ENCODE data around the gene OR5K4. TPM values are rescaled to one million over a fixed set of nuclear protein-coding genes. Genes with fewer than 3 reads are reported as not detected.

OR5K4 gene
- total RNA-seq, 3 donors from 2014 or later, result not detected

GRCh38 chr3:98359250-98359649 is 5.6 kb downstream of the OR5K4 start:
- no peak for DNase-seq
- intact Hi-C loops (cut with DNase I, micrococcal nuclease), result no loop called here
- no peak overlapping the region for H3K4me3 ChIP-seq
- H3K36me3 ChIP-seq (ENCODE audit: low read depth), result no peaks in the 10 kb centered on the region
- H3K4me1 ChIP-seq (ENCODE audit: low read depth), result no peaks in the 10 kb centered on the region
- no peaks in the 10 kb centered on the region for H3K9me3 ChIP-seq
- no peak for ATAC-seq
- TF ChIP-seq, protein P1, sequence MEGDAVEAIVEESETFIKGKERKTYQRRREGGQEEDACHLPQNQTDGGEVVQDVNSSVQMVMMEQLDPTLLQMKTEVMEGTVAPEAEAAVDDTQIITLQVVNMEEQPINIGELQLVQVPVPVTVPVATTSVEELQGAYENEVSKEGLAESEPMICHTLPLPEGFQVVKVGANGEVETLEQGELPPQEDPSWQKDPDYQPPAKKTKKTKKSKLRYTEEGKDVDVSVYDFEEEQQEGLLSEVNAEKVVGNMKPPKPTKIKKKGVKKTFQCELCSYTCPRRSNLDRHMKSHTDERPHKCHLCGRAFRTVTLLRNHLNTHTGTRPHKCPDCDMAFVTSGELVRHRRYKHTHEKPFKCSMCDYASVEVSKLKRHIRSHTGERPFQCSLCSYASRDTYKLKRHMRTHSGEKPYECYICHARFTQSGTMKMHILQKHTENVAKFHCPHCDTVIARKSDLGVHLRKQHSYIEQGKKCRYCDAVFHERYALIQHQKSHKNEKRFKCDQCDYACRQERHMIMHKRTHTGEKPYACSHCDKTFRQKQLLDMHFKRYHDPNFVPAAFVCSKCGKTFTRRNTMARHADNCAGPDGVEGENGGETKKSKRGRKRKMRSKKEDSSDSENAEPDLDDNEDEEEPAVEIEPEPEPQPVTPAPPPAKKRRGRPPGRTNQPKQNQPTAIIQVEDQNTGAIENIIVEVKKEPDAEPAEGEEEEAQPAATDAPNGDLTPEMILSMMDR (IDR thresholded peaks at IDR 0.05), result no peak

DNA sequence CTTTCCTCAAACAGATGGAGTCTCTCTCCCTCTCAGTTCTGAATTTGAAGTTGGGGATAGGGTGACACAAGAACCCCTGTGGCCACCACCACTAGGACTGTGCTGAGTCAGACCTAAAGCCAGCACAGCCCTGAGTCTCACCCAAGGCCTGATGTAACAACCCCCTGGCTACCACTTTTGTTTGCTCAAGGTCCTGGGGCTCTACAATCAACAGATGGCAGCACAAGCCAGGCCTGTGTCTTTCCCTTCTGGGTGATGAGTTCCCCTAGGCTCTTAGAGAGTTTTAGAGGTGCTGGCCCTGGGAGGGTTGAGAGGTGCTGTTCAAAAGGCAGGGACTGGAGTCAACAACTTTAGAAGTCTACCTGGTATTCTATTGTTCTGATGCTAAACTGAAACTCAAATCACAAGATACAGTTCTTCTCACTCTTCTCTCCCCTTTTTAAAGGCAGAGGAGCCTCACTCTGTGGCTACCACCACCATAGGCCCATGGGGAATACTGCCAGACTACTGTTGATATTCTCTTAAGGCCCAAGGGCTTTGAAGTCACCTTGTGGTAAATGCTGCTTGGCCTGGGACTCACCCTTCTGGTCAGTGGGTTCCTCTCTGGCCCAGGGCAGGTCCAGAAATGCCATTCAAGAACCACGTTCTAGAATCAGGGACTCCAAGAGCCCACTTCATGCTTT is 6.5 kb downstream of the OR5K4 start:
- intact Hi-C loops (cut with DNase I, micrococcal nuclease), result no loop called here
- H3K4me3 ChIP-seq, result no peak overlapping the region
- TF ChIP-seq, protein P1 (IDR thresholded peaks at IDR 0.05), result no peak
- no peaks in the 10 kb centered on the region for H3K36me3 ChIP-seq (ENCODE audit: low read depth)
- no peaks in the 10 kb centered on the region for H3K4me1 ChIP-seq (ENCODE audit: low read depth)
- peak in 1 of 3 donors; percentile 11 for DNase-seq
- ATAC-seq, result peak; percentile 32
- H3K9me3 ChIP-seq, result no peaks in the 10 kb centered on the region

DNA sequence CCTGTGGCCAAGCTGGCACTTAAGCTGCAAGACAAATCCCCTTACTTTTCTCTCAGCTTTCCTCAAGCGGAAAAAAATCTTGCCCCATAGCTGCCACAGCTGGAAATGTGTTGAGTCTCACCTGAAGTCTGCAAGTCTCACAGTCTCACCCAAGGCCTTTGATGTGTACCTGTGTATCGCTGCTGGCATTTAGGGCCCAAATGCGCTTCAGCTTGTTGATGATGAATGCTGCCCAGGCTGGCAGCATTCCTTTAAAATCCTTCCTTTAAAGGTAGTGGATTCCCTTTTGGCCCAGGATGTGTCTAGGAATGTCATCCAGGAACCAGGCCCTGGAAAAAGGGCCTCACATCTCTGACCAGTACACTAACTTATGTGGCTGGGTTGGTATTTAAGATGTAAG is 7.0 kb downstream of the OR5K4 start:
- Histone ChIP-seq H3K9me3 (no peaks in the 10 kb centered on the region), H3K4me3 (no peak overlapping the region), H3K4me1 (ENCODE audit: low read depth) (no peaks in the 10 kb centered on the region), H3K36me3 (ENCODE audit: low read depth) (no peaks in the 10 kb centered on the region)
- TF ChIP-seq, protein P1 (IDR thresholded peaks at IDR 0.05), result no peak
- ATAC-seq, result no peak
- intact Hi-C loops (cut with DNase I, micrococcal nuclease), result no loop called here
- DNase-seq, result no peak

- ATAC-seq (no peak), DNase-seq (no peak)
- TF ChIP-seq, protein P1 (IDR thresholded peaks at IDR 0.05), result no peak
- Histone ChIP-seq H3K9me3 (peaks cover 2% of the 10 kb centered on the region), H3K36me3 (ENCODE audit: low read depth) (no peaks in the 10 kb centered on the region), H3K4me1 (ENCODE audit: low read depth) (no peaks in the 10 kb centered on the region), H3K4me3 (no peak overlapping the region)
- intact Hi-C loops (cut with DNase I, micrococcal nuclease), result no loop called here
These were observed 7.6 kb downstream of the OR5K4 start for GRCh38 chr3:98361289-98361688.

GRCh38 chr3:98367464-98368246 is 14.0 kb downstream of the OR5K4 start:
- no peak overlapping the region for H3K4me3 ChIP-seq
- intact Hi-C loops (cut with DNase I, micrococcal nuclease), result no loop called here
- peaks cover 2% of the 10 kb centered on the region for H3K9me3 ChIP-seq
- DNase-seq (no peak), ATAC-seq (no peak)
- H3K4me1 ChIP-seq (ENCODE audit: low read depth), result no peaks in the 10 kb centered on the region
- TF ChIP-seq, protein P1 (IDR thresholded peaks at IDR 0.05), result no peak
- H3K36me3 ChIP-seq (ENCODE audit: low read depth), result no peaks in the 10 kb centered on the region
